ENCODE measurements around the gene SPATA20. TPM values are rescaled to one million over a fixed set of nuclear protein-coding genes. Genes with fewer than 3 reads are reported as not detected.

SPATA20 gene
- total and polyA plus RNA-seq, 2 of the 13 experiments (the other 11 are each of a cell fraction or from before 2014, with no cell fraction given): 36.1 to 64.8 TPM

DNA sequence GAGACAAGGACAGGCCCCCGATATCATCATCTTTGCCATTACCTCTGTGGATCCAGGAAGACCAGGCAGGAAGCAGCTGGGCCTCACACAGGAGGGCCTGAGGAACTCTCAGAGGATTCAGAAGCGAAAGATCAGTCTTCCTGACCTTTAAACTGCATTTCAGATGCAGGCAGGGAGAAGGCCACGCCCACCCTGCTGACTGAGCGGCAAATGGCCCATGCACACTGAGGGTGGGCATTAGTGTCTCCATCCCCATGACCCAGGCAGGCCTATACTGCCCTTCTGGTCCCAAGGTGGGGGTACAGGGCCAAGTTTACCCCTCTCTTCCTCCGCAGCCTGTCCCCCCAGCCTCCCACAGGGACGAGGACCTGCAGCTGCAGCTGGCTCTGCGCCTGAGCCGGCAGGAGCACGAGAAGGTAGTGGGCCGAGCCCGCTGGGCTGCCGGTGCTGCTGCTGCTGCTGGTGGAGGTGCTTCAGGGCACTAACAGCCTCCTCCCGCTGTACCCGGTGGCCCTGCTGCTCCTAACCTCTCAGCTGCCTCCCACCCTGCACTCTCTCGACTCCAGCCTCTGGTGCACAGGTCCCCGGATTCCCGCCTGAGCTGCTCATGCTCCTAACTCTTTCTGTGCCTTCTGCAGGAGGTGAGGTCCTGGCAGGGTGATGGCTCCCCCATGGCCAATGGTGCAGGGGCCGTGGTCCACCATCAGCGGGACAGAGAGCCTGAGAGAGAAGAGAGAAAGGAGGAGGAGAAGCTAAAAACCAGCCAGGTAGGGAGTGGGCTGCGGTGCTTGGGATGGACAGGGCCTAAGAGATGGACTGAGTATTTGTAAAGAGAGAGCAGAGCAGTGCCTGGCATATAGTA lies 8.2 kb upstream of the SPATA20 start (continued):
- TF ChIP-seq ZNF512 (CRISPR knock-in tag; IDR thresholded peaks at IDR 0.05): no peak
- TF ChIP-seq KLF15 (CRISPR knock-in tag; IDR thresholded peaks at IDR 0.05; ENCODE audit: borderline replicate concordance): no peak
- no peak for TF ChIP-seq FOXA1 (IDR thresholded peaks at IDR 0.05)
- no peak for TF ChIP-seq FOXA1 (CRISPR knock-in tag; IDR thresholded peaks at IDR 0.05)
- no peak for TF ChIP-seq ZNF816 (CRISPR knock-in tag; IDR thresholded peaks at IDR 0.05; ENCODE audit: borderline replicate concordance)
- TF ChIP-seq ZNF557 (CRISPR knock-in tag; IDR thresholded peaks at IDR 0.05): no peak
- TF ChIP-seq ZBTB3 (CRISPR knock-in tag; IDR thresholded peaks at IDR 0.05; ENCODE audit: borderline replicate concordance, low read depth): no peak
- no peak; the same call in 1 of the 2 replicates for TF ChIP-seq ZNF543 (CRISPR knock-in tag; IDR thresholded peaks at IDR 0.05)
- TF ChIP-seq, protein P1, sequence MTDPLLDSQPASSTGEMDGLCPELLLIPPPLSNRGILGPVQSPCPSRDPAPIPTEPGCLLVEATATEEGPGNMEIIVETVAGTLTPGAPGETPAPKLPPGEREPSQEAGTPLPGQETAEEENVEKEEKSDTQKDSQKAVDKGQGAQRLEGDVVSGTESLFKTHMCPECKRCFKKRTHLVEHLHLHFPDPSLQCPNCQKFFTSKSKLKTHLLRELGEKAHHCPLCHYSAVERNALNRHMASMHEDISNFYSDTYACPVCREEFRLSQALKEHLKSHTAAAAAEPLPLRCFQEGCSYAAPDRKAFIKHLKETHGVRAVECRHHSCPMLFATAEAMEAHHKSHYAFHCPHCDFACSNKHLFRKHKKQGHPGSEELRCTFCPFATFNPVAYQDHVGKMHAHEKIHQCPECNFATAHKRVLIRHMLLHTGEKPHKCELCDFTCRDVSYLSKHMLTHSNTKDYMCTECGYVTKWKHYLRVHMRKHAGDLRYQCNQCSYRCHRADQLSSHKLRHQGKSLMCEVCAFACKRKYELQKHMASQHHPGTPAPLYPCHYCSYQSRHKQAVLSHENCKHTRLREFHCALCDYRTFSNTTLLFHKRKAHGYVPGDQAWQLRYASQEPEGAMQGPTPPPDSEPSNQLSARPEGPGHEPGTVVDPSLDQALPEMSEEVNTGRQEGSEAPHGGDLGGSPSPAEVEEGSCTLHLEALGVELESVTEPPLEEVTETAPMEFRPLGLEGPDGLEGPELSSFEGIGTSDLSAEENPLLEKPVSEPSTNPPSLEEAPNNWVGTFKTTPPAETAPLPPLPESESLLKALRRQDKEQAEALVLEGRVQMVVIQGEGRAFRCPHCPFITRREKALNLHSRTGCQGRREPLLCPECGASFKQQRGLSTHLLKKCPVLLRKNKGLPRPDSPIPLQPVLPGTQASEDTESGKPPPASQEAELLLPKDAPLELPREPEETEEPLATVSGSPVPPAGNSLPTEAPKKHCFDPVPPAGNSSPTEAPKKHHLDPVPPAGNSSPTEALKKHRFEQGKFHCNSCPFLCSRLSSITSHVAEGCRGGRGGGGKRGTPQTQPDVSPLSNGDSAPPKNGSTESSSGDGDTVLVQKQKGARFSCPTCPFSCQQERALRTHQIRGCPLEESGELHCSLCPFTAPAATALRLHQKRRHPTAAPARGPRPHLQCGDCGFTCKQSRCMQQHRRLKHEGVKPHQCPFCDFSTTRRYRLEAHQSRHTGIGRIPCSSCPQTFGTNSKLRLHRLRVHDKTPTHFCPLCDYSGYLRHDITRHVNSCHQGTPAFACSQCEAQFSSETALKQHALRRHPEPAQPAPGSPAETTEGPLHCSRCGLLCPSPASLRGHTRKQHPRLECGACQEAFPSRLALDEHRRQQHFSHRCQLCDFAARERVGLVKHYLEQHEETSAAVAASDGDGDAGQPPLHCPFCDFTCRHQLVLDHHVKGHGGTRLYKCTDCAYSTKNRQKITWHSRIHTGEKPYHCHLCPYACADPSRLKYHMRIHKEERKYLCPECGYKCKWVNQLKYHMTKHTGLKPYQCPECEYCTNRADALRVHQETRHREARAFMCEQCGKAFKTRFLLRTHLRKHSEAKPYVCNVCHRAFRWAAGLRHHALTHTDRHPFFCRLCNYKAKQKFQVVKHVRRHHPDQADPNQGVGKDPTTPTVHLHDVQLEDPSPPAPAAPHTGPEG (CRISPR knock-in tag; IDR thresholded peaks at IDR 0.05): no peak
- TF ChIP-seq ZFYVE20 (CRISPR knock-in tag; IDR thresholded peaks at IDR 0.05; ENCODE audit: borderline replicate concordance, low read depth): no peak
- TF ChIP-seq CBFB (CRISPR knock-in tag; IDR thresholded peaks at IDR 0.05): no peak
- no peak for TF ChIP-seq STAG1 (CRISPR knock-in tag; IDR thresholded peaks at IDR 0.05)
- no peak for TF ChIP-seq RFXAP (CRISPR knock-in tag; IDR thresholded peaks at IDR 0.05; ENCODE audit: borderline replicate concordance)
- no peak for TF ChIP-seq SRSF1 (optimal IDR thresholded peaks at IDR 0.05; ENCODE audit: low read depth, low read length)
- no peak for TF ChIP-seq ATAD3A (CRISPR knock-in tag; IDR thresholded peaks at IDR 0.05)
- TF ChIP-seq PPARG (CRISPR knock-in tag; conservative IDR thresholded peaks at IDR 0.05): peak; percentile 93
- TF ChIP-seq ARID2 (CRISPR knock-in tag; IDR thresholded peaks at IDR 0.05; ENCODE audit: borderline replicate concordance): 0 out of 2 replicates have a peak, but pooled peaks have one; percentile 29
- TF ChIP-seq ZNF260 (CRISPR knock-in tag; IDR thresholded peaks at IDR 0.05; ENCODE audit: borderline replicate concordance, low read depth): no peak; the same call in 1 of the 2 replicates

All from HepG2 (cell line).